ENCODE data around the gene MYO7B. TPM values are rescaled to one million over a fixed set of nuclear protein-coding genes. Genes with fewer than 3 reads are reported as not detected.

Gene MYO7B
- total RNA-seq, 2 experiments from 2014 or later: 3.3 TPM; not detected in 1

- no peak overlapping the region for H2AFZ ChIP-seq (ENCODE audit: low read length)
- intact Hi-C loops (cut with micrococcal nuclease; ENCODE audit: unreplicated experiment): loop anchor here (5.0 kb wide), 1 partner anchor 124 kb away; the partner anchor contains the start of gene SFT2D3
- no TSS peak for BruUV-seq (replicated peaks)
These were observed 42.5 kb downstream of the MYO7B start for GRCh38 chr2:127577973-127578372.

GRCh38 chr2:127578411-127578810 lies 42.9 kb downstream of the MYO7B start:
- no peak overlapping the region for H3K27ac ChIP-seq (ENCODE audit: low read depth, low read length, poor library complexity, severe bottlenecking)
- H2AFZ ChIP-seq (ENCODE audit: low read length): no peak overlapping the region
- H4K20me1 ChIP-seq (ENCODE audit: insufficient read depth, low read length): no peaks in the 10 kb centered on the region
- H3K4me3 ChIP-seq (ENCODE audit: low read depth, low read length, poor library complexity, severe bottlenecking): no peak overlapping the region
- no peak for DNase-seq (ENCODE audit: low spot score)
- CTCF ChIA-PET (ENCODE audit: unreplicated experiment): no interaction called here
- H3K9me2 ChIP-seq (ENCODE audit: insufficient read depth, low read length): no peaks in the 10 kb centered on the region
- BruUV-seq (replicated peaks): no TSS peak
- TF ChIP-seq CTCF (conservative IDR thresholded peaks at IDR 0.05; ENCODE audit: low read length): no peak
- no peak for TF ChIP-seq EZH2phosphoT487 (IDR thresholded peaks at IDR 0.05; ENCODE audit: borderline replicate concordance, low read depth, low read length)
- H3K79me2 ChIP-seq (ENCODE audit: insufficient read depth, low read depth, low read length): no peaks in the 10 kb centered on the region
- POLR2A ChIA-PET: no interaction called here
- no peaks in the 10 kb centered on the region for H3K36me3 ChIP-seq (ENCODE audit: insufficient read depth, low read length)
- intact Hi-C loops (cut with micrococcal nuclease; ENCODE audit: unreplicated experiment): loop anchor here (5.0 kb wide), 1 partner anchor 124 kb away; the partner anchor contains the start of gene SFT2D3
- H3K4me1 ChIP-seq (ENCODE audit: insufficient read depth, low read length, poor library complexity, severe bottlenecking): peaks cover 16% of the 10 kb centered on the region
- no peaks in the 10 kb centered on the region for H3K9me3 ChIP-seq (ENCODE audit: low read length)
- no peak overlapping the region for H3K4me2 ChIP-seq (ENCODE audit: low read length)

More at GRCh38 chr2:127577973-127578372, 42.5 kb downstream of the MYO7B start:
- H3K27ac ChIP-seq (ENCODE audit: low read depth, low read length, poor library complexity, severe bottlenecking): no peak overlapping the region
- no peaks in the 10 kb centered on the region for H4K20me1 ChIP-seq (ENCODE audit: insufficient read depth, low read length)
- peaks cover 16% of the 10 kb centered on the region for H3K4me1 ChIP-seq (ENCODE audit: insufficient read depth, low read length, poor library complexity, severe bottlenecking)
- H3K36me3 ChIP-seq (ENCODE audit: insufficient read depth, low read length): no peaks in the 10 kb centered on the region
- H3K9me2 ChIP-seq (ENCODE audit: insufficient read depth, low read length): no peaks in the 10 kb centered on the region
- POLR2A ChIA-PET: no interaction called here
- H3K9me3 ChIP-seq (ENCODE audit: low read length): no peaks in the 10 kb centered on the region
- CTCF ChIA-PET (ENCODE audit: unreplicated experiment): no interaction called here
- no peak overlapping the region for H3K4me3 ChIP-seq (ENCODE audit: low read depth, low read length, poor library complexity, severe bottlenecking)
- no peaks in the 10 kb centered on the region for H3K79me2 ChIP-seq (ENCODE audit: insufficient read depth, low read depth, low read length)
- TF ChIP-seq CTCF (conservative IDR thresholded peaks at IDR 0.05; ENCODE audit: low read length) (no peak), EZH2phosphoT487 (IDR thresholded peaks at IDR 0.05; ENCODE audit: borderline replicate concordance, low read depth, low read length) (no peak)
- no peak overlapping the region for H3K4me2 ChIP-seq (ENCODE audit: low read length)
- DNase-seq (ENCODE audit: low spot score): no peak

GRCh38 chr2:127579231-127579630 lies 43.7 kb downstream of the MYO7B start:
- intact Hi-C loops (cut with micrococcal nuclease; ENCODE audit: unreplicated experiment): loop anchor here (5.0 kb wide), 1 partner anchor 123 kb away; the partner anchor contains the start of gene SFT2D3
- Histone ChIP-seq H3K4me2 (ENCODE audit: low read length) (no peak overlapping the region), H3K9me2 (ENCODE audit: insufficient read depth, low read length) (no peaks in the 10 kb centered on the region), H4K20me1 (ENCODE audit: insufficient read depth, low read length) (no peaks in the 10 kb centered on the region), H2AFZ (ENCODE audit: low read length) (no peak overlapping the region), H3K4me1 (ENCODE audit: insufficient read depth, low read length, poor library complexity, severe bottlenecking) (peaks cover 16% of the 10 kb centered on the region), H3K9me3 (ENCODE audit: low read length) (no peaks in the 10 kb centered on the region), H3K27ac (ENCODE audit: low read depth, low read length, poor library complexity, severe bottlenecking) (no peak overlapping the region), H3K4me3 (ENCODE audit: low read depth, low read length, poor library complexity, severe bottlenecking) (no peak overlapping the region), H3K79me2 (ENCODE audit: insufficient read depth, low read depth, low read length) (no peaks in the 10 kb centered on the region), H3K36me3 (ENCODE audit: insufficient read depth, low read length) (no peaks in the 10 kb centered on the region)
- no TSS peak for BruUV-seq (replicated peaks)
- TF ChIP-seq EZH2phosphoT487 (IDR thresholded peaks at IDR 0.05; ENCODE audit: borderline replicate concordance, low read depth, low read length) (no peak), CTCF (conservative IDR thresholded peaks at IDR 0.05; ENCODE audit: low read length) (no peak)
- CTCF ChIA-PET (ENCODE audit: unreplicated experiment): no interaction called here
- DNase-seq (ENCODE audit: low spot score): no peak
- POLR2A ChIA-PET: interaction anchor here (1.0 kb wide), 1 partner anchor 35 kb away, joined by 3 read pairs; no protein-coding TSS in a partner anchor
